ENCODE data around the gene DPEP2NB. TPM values are rescaled to one million over a fixed set of nuclear protein-coding genes. Genes with fewer than 3 reads are reported as not detected.
"Not testable (repeated sequence)": the region's sequence is repeated elsewhere in the genome, so short reads cannot be mapped to it uniquely, and the experiment has no call there.

DPEP2NB gene
- total RNA-seq, 1 experiment from 2014 or later = not detected

GRCh38 chr16:67999985-68000384 lies 15.7 kb downstream of the DPEP2NB start:
- no peak overlapping the region for H3K4me2 ChIP-seq (ENCODE audit: insufficient read depth, insufficient read length, low read length)
- no peak overlapping the region for H2BK12ac ChIP-seq (ENCODE audit: insufficient read length, low read depth, low read length)
- H4K5ac ChIP-seq (ENCODE audit: insufficient read length, low read depth, low read length) = no peak overlapping the region
- H3K27ac ChIP-seq (ENCODE audit: insufficient read length, low read depth, low read length) = no peak overlapping the region
- no peaks in the 10 kb centered on the region for H3K27me3 ChIP-seq (ENCODE audit: insufficient read depth, low read length)
- H2AFZ ChIP-seq (ENCODE audit: low read length) = no peak overlapping the region
- H3T11ph ChIP-seq (ENCODE audit: low read length) = no peak overlapping the region
- no peak overlapping the region for H4K91ac ChIP-seq (ENCODE audit: insufficient read length, low read depth, low read length)
- no peak overlapping the region for H3K9ac ChIP-seq (ENCODE audit: extremely low read depth, insufficient read length, low read length)
- no peak overlapping the region for H2BK15ac ChIP-seq (ENCODE audit: low read depth, low read length)
- DNase-seq = no peak
- no peak overlapping the region for H2AK5ac ChIP-seq (ENCODE audit: insufficient read length, low read length)
- no peak overlapping the region for H3K14ac ChIP-seq (ENCODE audit: insufficient read depth, low read length)
- H3K4ac ChIP-seq (ENCODE audit: low read depth, low read length) = no peak overlapping the region
- H3K4me1 Mint-ChIP-seq = peaks cover 0 to 4% of the 10 kb centered on the region in 2 experiments; a peak in 2 of 4 replicates
- no CpG with 5 or more reads among the region's 2 CpGs for WGBS (ENCODE audit: extremely low coverage, insufficient read length, low lambda C conversion rate)
- no peaks in the 10 kb centered on the region for H4K20me1 ChIP-seq (ENCODE audit: control insufficient read depth, insufficient read depth, insufficient read length)
- H3K56ac ChIP-seq (ENCODE audit: insufficient read length, low read depth, low read length) = no peak overlapping the region
- H2BK120ac ChIP-seq (ENCODE audit: low read depth, low read length, poor library complexity, severe bottlenecking) = no peak overlapping the region
- H3K23me2 ChIP-seq (ENCODE audit: insufficient read length, low read depth, low read length, poor library complexity, severe bottlenecking) = no peaks in the 10 kb centered on the region
- H3K27me3 Mint-ChIP-seq (ENCODE audit: low read depth) = peaks cover 6% of the 10 kb centered on the region
- TF ChIP-seq CTCF (conservative IDR thresholded peaks at IDR 0.05) = no peak
- peaks cover 0 to 3% (median 0%) of the 10 kb centered on the region in 3 experiments; a peak in 2 of 7 replicates for H3K36me3 Mint-ChIP-seq (ENCODE audit: insufficient read depth in 1 of 3, low read depth in 3 of 3)
- H3K27ac Mint-ChIP-seq = no peak overlapping the region; a peak in 1 of 7 replicates
- H2BK20ac ChIP-seq (ENCODE audit: low read depth, low read length, poor library complexity, severe bottlenecking) = no peak overlapping the region
- no peak overlapping the region for H3K23ac ChIP-seq (ENCODE audit: insufficient read length, low read depth, low read length)
- no peak overlapping the region for H3K4me3 Mint-ChIP-seq
- no peaks in the 10 kb centered on the region for H3K79me1 ChIP-seq (ENCODE audit: insufficient read depth, low read depth, low read length, poor library complexity, severe bottlenecking)
- no peaks in the 10 kb centered on the region; a peak in 1 of 5 replicates for H3K9me3 Mint-ChIP-seq
- H3K18ac ChIP-seq (ENCODE audit: insufficient read length, low read depth, low read length) = no peak overlapping the region
- 0 out of 2 replicates have a peak, but pooled peaks cover 2% of the 10 kb centered on the region for H3K4me1 ChIP-seq (ENCODE audit: insufficient read depth, low read length)
- H4K8ac ChIP-seq (replicated peaks; ENCODE audit: insufficient read length, low read depth, low read length) = no peak overlapping the region
- H3K79me2 ChIP-seq (ENCODE audit: insufficient read depth, low read length) = no peaks in the 10 kb centered on the region
- H3K9me3 ChIP-seq (ENCODE audit: control insufficient read depth, low read depth, low read length) = no peaks in the 10 kb centered on the region
- no peak overlapping the region for H2BK5ac ChIP-seq (ENCODE audit: insufficient read length, low read length)

- H3K36me3 Mint-ChIP-seq (ENCODE audit: insufficient read depth in 1 of 3, low read depth in 3 of 3); H2BK20ac ChIP-seq (ENCODE audit: low read depth, low read length, poor library complexity, severe bottlenecking); H3K4ac ChIP-seq (ENCODE audit: low read depth, low read length); H3K9me3 ChIP-seq (ENCODE audit: control insufficient read depth, low read depth, low read length); H2BK5ac ChIP-seq (ENCODE audit: insufficient read length, low read length); H3K27me3 Mint-ChIP-seq (ENCODE audit: low read depth); H3K4me3 Mint-ChIP-seq; H3K9ac ChIP-seq (ENCODE audit: extremely low read depth, insufficient read length, low read length); H3K9me3 Mint-ChIP-seq; H3K56ac ChIP-seq (ENCODE audit: insufficient read length, low read depth, low read length); H2BK120ac ChIP-seq (ENCODE audit: low read depth, low read length, poor library complexity, severe bottlenecking); DNase-seq; H3K27ac Mint-ChIP-seq; H4K8ac ChIP-seq (replicated peaks; ENCODE audit: insufficient read length, low read depth, low read length); H3T11ph ChIP-seq (ENCODE audit: low read length); H4K91ac ChIP-seq (ENCODE audit: insufficient read length, low read depth, low read length); H3K18ac ChIP-seq (ENCODE audit: insufficient read length, low read depth, low read length); H3K4me1 ChIP-seq (ENCODE audit: insufficient read depth, low read length); H3K23me2 ChIP-seq (ENCODE audit: insufficient read length, low read depth, low read length, poor library complexity, severe bottlenecking); H2AFZ ChIP-seq (ENCODE audit: low read length); H3K23ac ChIP-seq (ENCODE audit: insufficient read length, low read depth, low read length); H3K4me1 Mint-ChIP-seq; H2BK12ac ChIP-seq (ENCODE audit: insufficient read length, low read depth, low read length); H4K20me1 ChIP-seq (ENCODE audit: control insufficient read depth, insufficient read depth, insufficient read length); H3K14ac ChIP-seq (ENCODE audit: insufficient read depth, low read length); H3K27me3 ChIP-seq (ENCODE audit: insufficient read depth, low read length); H4K5ac ChIP-seq (ENCODE audit: insufficient read length, low read depth, low read length); H3K79me1 ChIP-seq (ENCODE audit: insufficient read depth, low read depth, low read length, poor library complexity, severe bottlenecking); H3K4me2 ChIP-seq (ENCODE audit: insufficient read depth, insufficient read length, low read length); H2AK5ac ChIP-seq (ENCODE audit: insufficient read length, low read length); H3K27ac ChIP-seq (ENCODE audit: insufficient read length, low read depth, low read length); H2BK15ac ChIP-seq (ENCODE audit: low read depth, low read length); H3K79me2 ChIP-seq (ENCODE audit: insufficient read depth, low read length): not testable (repeated sequence)
- no CpG with 5 or more reads among the region's 18 CpGs for WGBS (ENCODE audit: extremely low coverage, insufficient read length, low lambda C conversion rate)
Observed at GRCh38 chr16:67998779-67999688, 16.7 kb downstream of the DPEP2NB start, which contains the start of gene DPEP2. TSS of gene DPEP2 (minus strand) at chr16:67999484. CDS start at chr16:67993212, 6,272 bp downstream.
